GM23248 (cell line): ENCODE results near the gene FAM131C.

Experiments
- EZH2 ChIP-seq: fragments of 200-600 bp; sonication (generic); IDR thresholded peaks from 2 replicates; pipeline ENCODE4 v1.6.1; 2018; ENCODE audit warnings: antibody characterized with exemption, mild to moderate bottlenecking; ENCODE audit not compliant: insufficient read depth, poor library complexity, severe bottlenecking
- EZH2phosphoT487 ChIP-seq: fragments of 200-600 bp; sonication (generic); IDR thresholded peaks from 2 replicates; pipeline ENCODE4 v1.6.1; 2018; ENCODE audit warnings: antibody characterized with exemption, moderate library complexity, mild to moderate bottlenecking, low read depth; ENCODE audit not compliant: insufficient read depth

DNA sequence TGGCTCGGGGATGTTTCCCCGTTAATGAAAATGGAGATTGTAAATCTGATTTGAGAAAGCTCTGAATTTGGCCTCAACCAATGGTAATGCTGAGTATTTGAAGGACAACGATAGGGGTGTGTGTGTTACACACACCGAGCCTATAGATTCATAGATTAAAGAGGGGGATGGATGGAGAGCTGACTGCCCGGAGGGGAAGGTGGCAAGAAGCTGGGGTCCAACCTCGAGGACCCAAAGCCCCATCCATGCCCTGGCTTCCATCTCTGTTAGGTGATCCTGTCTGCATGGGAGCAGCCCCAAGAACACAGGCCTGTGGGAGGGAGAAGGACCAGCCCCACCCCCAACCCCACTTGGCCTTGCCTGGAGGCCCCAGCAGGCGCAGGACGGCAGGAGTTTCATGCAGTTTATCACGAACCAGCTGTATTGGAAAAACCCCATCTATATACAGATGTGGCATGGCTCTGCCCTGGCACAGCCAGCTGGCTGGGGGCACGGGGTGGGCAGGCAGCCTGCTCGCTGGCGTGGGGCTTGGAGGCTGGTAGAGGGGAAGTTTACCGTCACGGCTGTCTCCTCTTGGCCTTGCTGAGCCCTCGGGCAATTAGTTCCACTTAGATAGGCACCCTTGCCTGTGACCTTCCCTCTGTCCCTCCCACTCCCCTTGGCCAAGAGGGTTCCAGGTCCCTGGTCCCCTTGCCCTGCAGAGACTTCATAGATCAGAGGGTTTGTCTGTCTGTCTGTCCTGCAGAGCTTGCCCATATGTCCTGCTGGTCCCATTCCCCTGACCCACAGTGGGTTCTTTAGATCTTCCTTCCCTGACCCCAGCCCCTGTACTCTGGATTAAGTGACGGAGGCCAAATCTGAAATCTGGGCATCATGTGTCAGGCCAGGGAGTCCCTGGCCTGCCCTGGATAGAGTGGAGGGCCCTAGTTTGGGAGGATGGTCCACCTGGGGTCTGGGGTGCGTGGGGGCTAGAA lies 58.7 kb downstream of the FAM131C start:
- TF ChIP-seq EZH2 = no peak
- no peak for TF ChIP-seq EZH2phosphoT487
